H9 (cell line): ENCODE results near the gene ENO3. TPM values are rescaled to one million over a fixed set of nuclear protein-coding genes. Genes with fewer than 3 reads are reported as not detected.

Source experiments
- DNase-seq: peaks from one replicate; pipeline ENCODE4 v3.0.0-alpha.2; 2017
- H2AFZ ChIP-seq: one replicate; pipeline ENCODE4 v1.6.1; 2013; ENCODE audit warnings: mild to moderate bottlenecking, low read length, control low read depth, moderate library complexity
- H2AK5ac ChIP-seq: 2 replicates; pipeline ENCODE4 v1.6.1; 2013; ENCODE audit warnings: low read length, control low read depth, mixed read lengths; ENCODE audit not compliant: insufficient read length
- H2BK120ac ChIP-seq: one replicate; pipeline ENCODE4 v1.6.1; 2013; ENCODE audit warnings: low read depth, mild to moderate bottlenecking, low read length, control low read depth, inconsistent platforms; ENCODE audit not compliant: poor library complexity, severe bottlenecking
- H2BK12ac ChIP-seq: 2 replicates; pipeline ENCODE4 v1.6.1; 2013; ENCODE audit warnings: low read length, control low read depth, mixed read lengths, low read depth; ENCODE audit not compliant: insufficient read length
- H2BK15ac ChIP-seq: 2 replicates; pipeline ENCODE4 v1.6.1; 2013; ENCODE audit warnings: low read depth, low read length, control low read depth
- H2BK20ac ChIP-seq: one replicate; pipeline ENCODE4 v1.6.1; 2013; ENCODE audit warnings: low read depth, mild to moderate bottlenecking, low read length, control low read depth, inconsistent platforms; ENCODE audit not compliant: poor library complexity, severe bottlenecking
- H2BK5ac ChIP-seq: 2 replicates; pipeline ENCODE4 v1.6.1; 2013; ENCODE audit warnings: low read length, control low read depth, mixed read lengths; ENCODE audit not compliant: insufficient read length
- H3K14ac ChIP-seq: 2 replicates; pipeline ENCODE4 v1.6.1; 2013; ENCODE audit warnings: low read length, control low read depth; ENCODE audit not compliant: insufficient read depth
- H3K18ac ChIP-seq: 2 replicates; pipeline ENCODE4 v1.6.1; 2013; ENCODE audit warnings: low read depth, mild to moderate bottlenecking, mixed read lengths, low read length, control low read depth; ENCODE audit not compliant: insufficient read length
- H3K23ac ChIP-seq: 2 replicates; pipeline ENCODE4 v1.6.1; 2013; ENCODE audit warnings: low read length, control low read depth, mixed read lengths, low read depth; ENCODE audit not compliant: insufficient read length
- H3K23me2 ChIP-seq: 2 replicates; pipeline ENCODE4 v1.6.1; 2013; ENCODE audit warnings: low read depth, mild to moderate bottlenecking, mixed read lengths, low read length, control low read depth; ENCODE audit not compliant: insufficient read length, poor library complexity, severe bottlenecking
- H3K27ac ChIP-seq: 2 replicates; pipeline ENCODE4 v1.5.1; 2013; ENCODE audit warnings: low read length, control low read depth, mixed read lengths, low read depth; ENCODE audit not compliant: insufficient read length
- H3K27me3 ChIP-seq: 2 replicates; pipeline ENCODE4 v1.6.1; 2013; ENCODE audit warnings: low read length, control low read depth, inconsistent platforms; ENCODE audit not compliant: insufficient read depth
- H3K4ac ChIP-seq: 2 replicates; pipeline ENCODE4 v1.6.1; 2013; ENCODE audit warnings: low read depth, mild to moderate bottlenecking, control low read depth, inconsistent platforms, low read length, moderate library complexity
- H3K4me1 ChIP-seq: 2 replicates; pipeline ENCODE4 v1.6.1; 2013; ENCODE audit warnings: low read length, control low read depth, inconsistent platforms; ENCODE audit not compliant: insufficient read depth
- H3K4me2 ChIP-seq: 2 replicates; pipeline ENCODE4 v1.6.1; 2013; ENCODE audit warnings: low read length, control low read depth, mixed read lengths; ENCODE audit not compliant: insufficient read length, insufficient read depth
- H3K56ac ChIP-seq: 2 replicates; pipeline ENCODE4 v1.6.1; 2013; ENCODE audit warnings: low read depth, mild to moderate bottlenecking, mixed read lengths, low read length, control low read depth; ENCODE audit not compliant: insufficient read length
- H3K79me1 ChIP-seq: 2 replicates; pipeline ENCODE4 v1.6.1; 2013; ENCODE audit warnings: low read depth, mild to moderate bottlenecking, moderate library complexity, low read length, control low read depth, inconsistent platforms; ENCODE audit not compliant: insufficient read depth, poor library complexity, severe bottlenecking
- H3K79me2 ChIP-seq: 2 replicates; pipeline ENCODE4 v1.6.1; 2013; ENCODE audit warnings: low read length, control low read depth, inconsistent platforms; ENCODE audit not compliant: insufficient read depth
- H3K9ac ChIP-seq: 2 replicates; pipeline ENCODE4 v1.6.1; 2013; ENCODE audit warnings: low read length, control low read depth, mixed read lengths; ENCODE audit not compliant: insufficient read length; ENCODE audit errors: extremely low read depth
- H3K9me3 ChIP-seq: one replicate; pipeline ENCODE4 v1.6.1; 2013; ENCODE audit warnings: low read depth, low read length, inconsistent platforms; ENCODE audit not compliant: control insufficient read depth
- H3T11ph ChIP-seq: one replicate; pipeline ENCODE4 v1.6.1; 2013; ENCODE audit warnings: mild to moderate bottlenecking, low read length, control low read depth, inconsistent platforms
- H4K20me1 ChIP-seq: one replicate; pipeline ENCODE4 v1.6.1; 2013; ENCODE audit not compliant: control insufficient read depth, insufficient read length, insufficient read depth
- H4K5ac ChIP-seq: 2 replicates; pipeline ENCODE4 v1.6.1; 2013; ENCODE audit warnings: low read depth, mild to moderate bottlenecking, mixed read lengths, low read length, control low read depth; ENCODE audit not compliant: insufficient read length
- H4K8ac ChIP-seq: replicated peaks from 2 replicates; pipeline ENCODE4 v1.6.1; 2013; ENCODE audit warnings: low read length, control low read depth, mixed read lengths, low read depth; ENCODE audit not compliant: insufficient read length
- H4K91ac ChIP-seq: 2 replicates; pipeline ENCODE4 v1.6.1; 2013; ENCODE audit warnings: low read depth, mild to moderate bottlenecking, moderate library complexity, mixed read lengths, low read length, control low read depth; ENCODE audit not compliant: insufficient read length
- H3K27ac Mint-ChIP-seq, 3 experiments: 2 replicates in 2 of 3; 3 replicates in 1 of 3; pipeline ENCODE4 v1.8.0; 2020 to 2021; ENCODE audit warnings: mixed read lengths in 3 of 3, mild to moderate bottlenecking in 1 of 3, moderate library complexity in 1 of 3
- H3K27me3 Mint-ChIP-seq: 2 replicates; pipeline ENCODE4 v1.8.0; 2021; ENCODE audit warnings: low read depth, mild to moderate bottlenecking, moderate library complexity, mixed read lengths
- H3K36me3 Mint-ChIP-seq, 3 experiments: 2 replicates in 2 of 3; 3 replicates in 1 of 3; pipeline ENCODE4 v1.8.0; 2020 to 2021; ENCODE audit warnings: low read depth in 3 of 3, mixed read lengths in 3 of 3; ENCODE audit not compliant: insufficient read depth in 1 of 3
- H3K4me1 Mint-ChIP-seq, 2 experiments: 2 replicates each; pipeline ENCODE4 v1.8.0; 2020; ENCODE audit warnings: mixed read lengths in 2 of 2
- H3K4me3 Mint-ChIP-seq, 2 experiments: 2 replicates in 1 of 2; 3 replicates in 1 of 2; pipeline ENCODE4 v1.8.0; 2020 to 2021; ENCODE audit warnings: mild to moderate bottlenecking in 2 of 2, mixed read lengths in 2 of 2, moderate library complexity in 1 of 2
- H3K9me3 Mint-ChIP-seq, 2 experiments: 2 replicates in 1 of 2; 3 replicates in 1 of 2; pipeline ENCODE4 v1.8.0; 2020; ENCODE audit warnings: mild to moderate bottlenecking in 2 of 2, mixed read lengths in 2 of 2, moderate library complexity in 1 of 2
- CTCF ChIP-seq: fragments of 200-600 bp; sonication (generic); conservative IDR thresholded peaks from 3 replicates; pipeline ENCODE4 v1.8.0; 2021; ENCODE audit warnings: antibody characterized with exemption, mild to moderate bottlenecking
- WGBS: extraction: QIAGEN DNeasy Blood & Tissue Kit; methylation state at CpG from one replicate; pipeline ENCODE4 v1.1.7; 2013; ENCODE audit warnings: missing lambda C conversion rate, low lambda C conversion rate, mixed read lengths; ENCODE audit not compliant: insufficient read length; ENCODE audit errors: extremely low coverage; 5-methylcytosine and 5-hydroxymethylcytosine counted together
- total RNA-seq: library from RNA; stranded (reverse); gene quantifications from 2 replicates; pipeline ENCODE4 v1.2.1, GENCODE V29; 2021

ENO3 gene
- total RNA-seq, 1 experiment from 2014 or later, result 25.4 TPM

GRCh38 chr17:4937553-4937952 lies 13.4 kb upstream of the ENO3 start:
- Histone ChIP-seq H2BK12ac (no peak overlapping the region), H3K4ac (no peak overlapping the region), H3K56ac (no peak overlapping the region), H4K20me1 (peaks cover 7% of the 10 kb centered on the region), H4K5ac (no peak overlapping the region), H4K8ac (no peak overlapping the region), H2BK5ac (no peak overlapping the region), H3K9me3 (no peaks in the 10 kb centered on the region), H3K79me2 (peaks cover 6% of the 10 kb centered on the region; the same call in 1 of the 2 replicates), H2AFZ (no peak overlapping the region), H3K18ac (no peak overlapping the region), H3K14ac (no peak overlapping the region), H3K23me2 (peaks cover 17% of the 10 kb centered on the region), H3K27me3 (no peaks in the 10 kb centered on the region), H3K9ac (no peak overlapping the region), H4K91ac (no peak overlapping the region), H3K27ac (no peak overlapping the region), H3K4me1 (no peaks in the 10 kb centered on the region), H2AK5ac (no peak overlapping the region), H3K79me1 (peaks cover 5% of the 10 kb centered on the region), H3K4me2 (no peak overlapping the region), H3K23ac (no peak overlapping the region), H2BK120ac (no peak overlapping the region), H2BK15ac (no peak overlapping the region), H2BK20ac (no peak overlapping the region), H3T11ph (no peak overlapping the region)
- peak; percentile 24 for DNase-seq
- TF ChIP-seq CTCF, result no peak
- no peaks in the 10 kb centered on the region; a peak in 1 of 5 replicates for H3K9me3 Mint-ChIP-seq
- peaks cover 22 to 59% (median 38%) of the 10 kb centered on the region in 3 experiments for H3K36me3 Mint-ChIP-seq
- peaks cover 37 to 43% of the 10 kb centered on the region in 2 experiments for H3K4me1 Mint-ChIP-seq
- peak overlapping the region; percentile 56 to 95; a peak in 2 of 5 replicates for H3K4me3 Mint-ChIP-seq
- H3K27me3 Mint-ChIP-seq, result peaks cover 1% of the 10 kb centered on the region
- H3K27ac Mint-ChIP-seq, result no peak overlapping the region; a peak in 1 of 7 replicates
- WGBS, result no CpG with 5 or more reads among the region's 16 CpGs
